Stimulated activated memory B cell treated with anti-CD40 and anti-IgM and Interleukin-4, amounts not matched to agents 10 μg/mL and 1 μg/mL and 100 μg/mL, for 72 hours (primary cell): ENCODE measurements around the gene ETF1.

Experiments
- ATAC-seq: fragments of 150-1000 bp; cut with Tn5 transposase; 2 replicates; pipeline ENCODE4 v1.10.0; 2021
- H3K27ac Mint-ChIP-seq: one replicate; pipeline ENCODE4 v1.8.0; 2022; ENCODE audit warnings: mild to moderate bottlenecking, mixed read lengths
- H3K27me3 Mint-ChIP-seq: one replicate; pipeline ENCODE4 v1.8.0; 2022; ENCODE audit warnings: mixed read lengths
- H3K36me3 Mint-ChIP-seq: one replicate; pipeline ENCODE4 v1.8.0; 2022; ENCODE audit warnings: mixed read lengths
- H3K4me1 Mint-ChIP-seq: one replicate; pipeline ENCODE4 v1.8.0; 2022; ENCODE audit warnings: mixed read lengths
- H3K4me3 Mint-ChIP-seq: one replicate; pipeline ENCODE4 v1.8.0; 2022; ENCODE audit warnings: mild to moderate bottlenecking, moderate library complexity, mixed read lengths
- H3K9me3 Mint-ChIP-seq: one replicate; pipeline ENCODE4 v1.8.0; 2022; ENCODE audit warnings: mixed read lengths

Gene ETF1

GRCh38 chr5:138467711-138468132 is 75.3 kb downstream of the ETF1 start:
- no peak for ATAC-seq
- H3K9me3 Mint-ChIP-seq, result no peaks in the 10 kb centered on the region
- peaks cover 26% of the 10 kb centered on the region for H3K4me1 Mint-ChIP-seq
- peaks cover 19% of the 10 kb centered on the region for H3K36me3 Mint-ChIP-seq
- H3K27me3 Mint-ChIP-seq, result no peaks in the 10 kb centered on the region
- H3K27ac Mint-ChIP-seq, result no peak overlapping the region
- H3K4me3 Mint-ChIP-seq, result peak overlapping the region; percentile 84

- H3K4me1 Mint-ChIP-seq, result peaks cover 26% of the 10 kb centered on the region
- H3K9me3 Mint-ChIP-seq, result no peaks in the 10 kb centered on the region
- ATAC-seq, result no peak
- no peaks in the 10 kb centered on the region for H3K27me3 Mint-ChIP-seq
- peaks cover 19% of the 10 kb centered on the region for H3K36me3 Mint-ChIP-seq
- H3K4me3 Mint-ChIP-seq, result peak overlapping the region; percentile 84
- H3K27ac Mint-ChIP-seq, result no peak overlapping the region
Observed at GRCh38 chr5:138466900-138467710, 75.9 kb downstream of the ETF1 start.

GRCh38 chr5:138466125-138466899 is 76.7 kb downstream of the ETF1 start:
- Mint-ChIP-seq H3K4me3 (peak overlapping the region; percentile 84), H3K4me1 (peaks cover 31% of the 10 kb centered on the region), H3K27me3 (no peaks in the 10 kb centered on the region), H3K36me3 (peaks cover 19% of the 10 kb centered on the region), H3K27ac (no peak overlapping the region), H3K9me3 (no peaks in the 10 kb centered on the region)
- no peak for ATAC-seq

- Mint-ChIP-seq H3K27me3 (no peaks in the 10 kb centered on the region), H3K36me3 (peaks cover 19% of the 10 kb centered on the region), H3K4me1 (peaks cover 39% of the 10 kb centered on the region), H3K27ac (peak within 1 kb of the TSS; percentile 93), H3K9me3 (no peaks in the 10 kb centered on the region), H3K4me3 (peak within 1 kb of the TSS; percentile 85)
- ATAC-seq, result peak; percentile 81
Observed at GRCh38 chr5:138465261-138466124, 77.5 kb downstream of the ETF1 start, which contains the start of gene EGR1. EGR1 (plus strand) TSS chr5:138465479; CDS start chr5:138465762, 283 bp downstream.

- H3K36me3 Mint-ChIP-seq, result peaks cover 19% of the 10 kb centered on the region
- H3K27ac Mint-ChIP-seq, result peak overlapping the region; percentile 93
- H3K4me1 Mint-ChIP-seq, result peaks cover 48% of the 10 kb centered on the region
- H3K4me3 Mint-ChIP-seq, result peak overlapping the region; percentile 85
- H3K27me3 Mint-ChIP-seq, result no peaks in the 10 kb centered on the region
- peak; percentile 87 for ATAC-seq
- no peaks in the 10 kb centered on the region for H3K9me3 Mint-ChIP-seq
Observed at GRCh38 chr5:138464388-138465260, 78.4 kb downstream of the ETF1 start.

- Mint-ChIP-seq H3K9me3 (no peaks in the 10 kb centered on the region), H3K36me3 (peaks cover 19% of the 10 kb centered on the region), H3K4me1 (peaks cover 54% of the 10 kb centered on the region), H3K27ac (peak overlapping the region; percentile 93), H3K27me3 (no peaks in the 10 kb centered on the region), H3K4me3 (peak overlapping the region; percentile 85)
- peak; percentile 82 for ATAC-seq
Observed at GRCh38 chr5:138464008-138464387, 79.0 kb downstream of the ETF1 start.

GRCh38 chr5:138463419-138464007 is 79.5 kb downstream of the ETF1 start:
- Mint-ChIP-seq H3K4me3 (peak overlapping the region; percentile 85), H3K27ac (peak overlapping the region; percentile 93), H3K27me3 (no peaks in the 10 kb centered on the region), H3K36me3 (peaks cover 19% of the 10 kb centered on the region), H3K9me3 (no peaks in the 10 kb centered on the region), H3K4me1 (peaks cover 57% of the 10 kb centered on the region)
- ATAC-seq, result no peak

GRCh38 chr5:138461343-138462125 is 81.5 kb downstream of the ETF1 start:
- Mint-ChIP-seq H3K27ac (peak overlapping the region; percentile 93), H3K36me3 (no peaks in the 10 kb centered on the region), H3K4me1 (peaks cover 44% of the 10 kb centered on the region), H3K27me3 (no peaks in the 10 kb centered on the region), H3K4me3 (no peak overlapping the region), H3K9me3 (no peaks in the 10 kb centered on the region)
- no peak for ATAC-seq

- peaks cover 40% of the 10 kb centered on the region for H3K4me1 Mint-ChIP-seq
- no peak for ATAC-seq
- no peaks in the 10 kb centered on the region for H3K27me3 Mint-ChIP-seq
- no peaks in the 10 kb centered on the region for H3K9me3 Mint-ChIP-seq
- no peak overlapping the region for H3K4me3 Mint-ChIP-seq
- H3K36me3 Mint-ChIP-seq, result no peaks in the 10 kb centered on the region
- peak overlapping the region; percentile 93 for H3K27ac Mint-ChIP-seq
Observed at GRCh38 chr5:138460032-138460693, 82.9 kb downstream of the ETF1 start.

- peak; percentile 73 for ATAC-seq
- H3K4me1 Mint-ChIP-seq, result peaks cover 40% of the 10 kb centered on the region
- peak overlapping the region; percentile 48 for H3K4me3 Mint-ChIP-seq
- peak overlapping the region; percentile 93 for H3K27ac Mint-ChIP-seq
- no peaks in the 10 kb centered on the region for H3K9me3 Mint-ChIP-seq
- no peaks in the 10 kb centered on the region for H3K36me3 Mint-ChIP-seq
- no peaks in the 10 kb centered on the region for H3K27me3 Mint-ChIP-seq
Observed at GRCh38 chr5:138459311-138459933, 83.6 kb downstream of the ETF1 start.

GRCh38 chr5:138458856-138459255 is 84.2 kb downstream of the ETF1 start:
- Mint-ChIP-seq H3K27ac (peak overlapping the region; percentile 93), H3K27me3 (no peaks in the 10 kb centered on the region), H3K4me1 (peaks cover 40% of the 10 kb centered on the region), H3K4me3 (peak overlapping the region; percentile 48), H3K36me3 (no peaks in the 10 kb centered on the region), H3K9me3 (no peaks in the 10 kb centered on the region)
- ATAC-seq, result peak; percentile 1

GRCh38 chr5:138458384-138458783 is 84.7 kb downstream of the ETF1 start:
- Mint-ChIP-seq H3K27ac (peak overlapping the region; percentile 93), H3K4me3 (no peak overlapping the region), H3K36me3 (no peaks in the 10 kb centered on the region), H3K9me3 (no peaks in the 10 kb centered on the region), H3K4me1 (peaks cover 40% of the 10 kb centered on the region), H3K27me3 (no peaks in the 10 kb centered on the region)
- no peak for ATAC-seq
